GM18499 (cell line): Measurements from ENCODE around the gene CERCAM.
"Not testable (repeated sequence)": the region's sequence is repeated elsewhere in the genome, so short reads cannot be mapped to it uniquely, and the experiment has no call there.

Experiments
- ATAC-seq: cut with Tn5 transposase; IDR thresholded peaks from one replicate; pipeline ENCODE4 v1.9.1; 2021; ENCODE audit warnings: moderate number of reproducible peaks; ENCODE audit not compliant: insufficient read depth, unreplicated experiment

The CERCAM gene

GRCh38 chr9:128392302-128393144 lies 28.1 kb upstream of the CERCAM start:
- no peak for ATAC-seq

GRCh38 chr9:128393145-128393775 lies 27.4 kb upstream of the CERCAM start:
- ATAC-seq, result no peak

GRCh38 chr9:128393970-128394369 lies 26.7 kb upstream of the CERCAM start:
- no peak for ATAC-seq

- ATAC-seq, result no peak
These were observed 26.1 kb upstream of the CERCAM start for GRCh38 chr9:128394379-128395168.

- ATAC-seq, result no peak
These were observed 23.6 kb upstream of the CERCAM start for GRCh38 chr9:128396970-128397613.

GRCh38 chr9:128397831-128398230 lies 22.8 kb upstream of the CERCAM start:
- ATAC-seq, result no peak

GRCh38 chr9:128399861-128400260 lies 20.8 kb upstream of the CERCAM start:
- no peak for ATAC-seq

GRCh38 chr9:128404560-128404959 lies 16.1 kb upstream of the CERCAM start:
- no peak for ATAC-seq

- no peak for ATAC-seq
These were observed 15.4 kb upstream of the CERCAM start for GRCh38 chr9:128405077-128405779.

GRCh38 chr9:128405780-128406171 lies 14.9 kb upstream of the CERCAM start:
- no peak for ATAC-seq

GRCh38 chr9:128406848-128407391 lies 13.7 kb upstream of the CERCAM start:
- no peak for ATAC-seq

GRCh38 chr9:128408963-128409431 lies 11.7 kb upstream of the CERCAM start:
- no peak for ATAC-seq

- no peak for ATAC-seq
These were observed 11.2 kb upstream of the CERCAM start for GRCh38 chr9:128409450-128409849.

GRCh38 chr9:128409978-128410377 lies 10.7 kb upstream of the CERCAM start:
- no peak for ATAC-seq

GRCh38 chr9:128411364-128412119 lies 9.1 kb upstream of the CERCAM start:
- no peak for ATAC-seq

- ATAC-seq, result no peak
These were observed 8.4 kb upstream of the CERCAM start for GRCh38 chr9:128412120-128412790.

GRCh38 chr9:128413728-128414127 lies 6.9 kb upstream of the CERCAM start:
- not testable (repeated sequence) for ATAC-seq

GRCh38 chr9:128414461-128414860 lies 6.2 kb upstream of the CERCAM start:
- ATAC-seq, result no peak
